H1 (cell line): ENCODE results near the gene RBM6. TPM values are rescaled to one million over a fixed set of nuclear protein-coding genes. Genes with fewer than 3 reads are reported as not detected.
A peak's percentile ranks its signal among the peaks of the same experiment; 100 is the strongest.

Source experiments
- CTCF ChIA-PET: fragments of 300-600 bp; sonication (Branson Sonifier 250); formaldehyde crosslinking; loops from one replicate; lab custom pipeline; 2021; ENCODE audit not compliant: partially characterized antibody; lab: Charles Lee
- POLR2A ChIA-PET: fragments of 300-600 bp; sonication (Branson Sonifier 250); formaldehyde crosslinking; loops from one replicate; lab custom pipeline; 2021; ENCODE audit warnings: inconsistent platforms; ENCODE audit not compliant: partially characterized antibody; lab: Charles Lee
- DNase-seq, 2 experiments: peaks; one replicate each; pipeline versions ENCODE4 v3.0.0 to v3.0.0-alpha.2; 2010 to 2022; ENCODE audit warnings: low spot score in 2 of 2, low read depth in 1 of 2, mixed read lengths in 1 of 2
- FAIRE-seq: peaks from 2 replicates; lab custom pipeline; 2011; peaks lifted over from hg19 to GRCh38; lab: Jason Lieb, UNC
- H2AFZ ChIP-seq: 2 replicates; pipeline ENCODE4 v1.8.1; 2012; ENCODE audit warnings: low read length, inconsistent platforms
- H2AK5ac ChIP-seq: 2 replicates; pipeline ENCODE4 v1.6.1; 2013; ENCODE audit warnings: low read depth, low read length
- H2BK120ac ChIP-seq: replicated peaks from 2 replicates; pipeline ENCODE3; 2013; ENCODE audit warnings: low read depth, low read length, inconsistent platforms
- H2BK12ac ChIP-seq: 2 replicates; pipeline ENCODE4 v1.6.1; 2013; ENCODE audit warnings: low read depth, low read length
- H2BK15ac ChIP-seq: 2 replicates; pipeline ENCODE4 v1.6.1; 2013; ENCODE audit warnings: low read length
- H2BK20ac ChIP-seq: 2 replicates; pipeline ENCODE4 v1.6.1; 2013; ENCODE audit warnings: low read length
- H2BK5ac ChIP-seq: 2 replicates; pipeline ENCODE4 v1.6.1; 2013; ENCODE audit warnings: low read depth, low read length
- H3K14ac ChIP-seq: 2 replicates; pipeline ENCODE4 v1.6.1; 2013; ENCODE audit warnings: inconsistent platforms; ENCODE audit not compliant: insufficient read length
- H3K18ac ChIP-seq: 2 replicates; pipeline ENCODE4 v1.6.1; 2013; ENCODE audit warnings: low read length; ENCODE audit errors: extremely low read depth
- H3K23ac ChIP-seq: 2 replicates; pipeline ENCODE4 v1.6.1; 2013; ENCODE audit warnings: inconsistent platforms; ENCODE audit not compliant: insufficient read length
- H3K23me2 ChIP-seq: 2 replicates; pipeline ENCODE4 v1.6.1; 2013; ENCODE audit warnings: low read depth, low read length
- H3K27ac ChIP-seq: 2 replicates; pipeline ENCODE4 v1.6.1; 2011; ENCODE audit warnings: low read depth, low read length, inconsistent platforms
- H3K27me3 ChIP-seq, 4 experiments: replicated peaks in 1 of 4; 1 replicate in 1 of 4; 2 replicates in 3 of 4; pipeline versions ENCODE4 v1.6.1 to v1.8.1; 2011 to 2013; ENCODE audit warnings: low read length in 3 of 4, mild to moderate bottlenecking in 3 of 4, inconsistent platforms in 2 of 4, mixed read lengths in 2 of 4, moderate library complexity in 1 of 4; ENCODE audit not compliant: control insufficient read depth in 3 of 4, insufficient read depth in 3 of 4; ENCODE audit errors: extremely low read depth in 1 of 4
- H3K36me3 ChIP-seq, 4 experiments: 2 replicates each; pipeline versions ENCODE4 v1.6.1 to v1.8.1; 2011 to 2013; ENCODE audit warnings: mild to moderate bottlenecking in 4 of 4, low read length in 3 of 4, moderate library complexity in 2 of 4, control low read depth in 1 of 4, inconsistent platforms in 1 of 4; ENCODE audit not compliant: insufficient read depth in 4 of 4, control insufficient read depth in 2 of 4
- H3K4ac ChIP-seq: replicated peaks from 2 replicates; pipeline ENCODE3; 2013; ENCODE audit warnings: low read length, low read depth, mixed read lengths, inconsistent platforms; ENCODE audit not compliant: insufficient read length
- H3K4me1 ChIP-seq, 4 experiments: replicated peaks in 1 of 4; 1 replicate in 1 of 4; 2 replicates in 3 of 4; pipeline versions ENCODE4 v1.6.1 to v1.8.1; 2011 to 2013; ENCODE audit warnings: low read length in 3 of 4, inconsistent platforms in 2 of 4, mixed read lengths in 1 of 4; ENCODE audit not compliant: insufficient read depth in 4 of 4, control insufficient read depth in 3 of 4
- H3K4me2 ChIP-seq, 2 experiments: 2 replicates each; pipeline versions ENCODE4 v1.6.1 to v1.8.1; 2011 to 2013; ENCODE audit warnings: low read depth in 2 of 2, low read length in 2 of 2, control low read depth in 1 of 2, inconsistent platforms in 1 of 2, mild to moderate bottlenecking in 1 of 2; ENCODE audit not compliant: insufficient read depth in 1 of 2
- H3K4me3 ChIP-seq, 4 experiments: fragments of 200-600, 300-600 bp in 1 of 4; sonication (generic), shearing (Covaris generic), sonication (Bioruptor Twin) in 1 of 4; 2 replicates each; pipeline versions ENCODE4 v1.5.1 to v1.8.1; 2011 to 2016; ENCODE audit warnings: low read length in 4 of 4, low read depth in 3 of 4, control low read depth in 2 of 4, inconsistent platforms in 2 of 4, mild to moderate bottlenecking in 2 of 4, mixed read lengths in 1 of 4, moderate library complexity in 1 of 4; ENCODE audit not compliant: insufficient read depth in 2 of 4; ENCODE audit errors: extremely low read depth in 1 of 4
- H3K56ac ChIP-seq: replicated peaks from 2 replicates; pipeline ENCODE3; 2013; ENCODE audit warnings: low read depth, mild to moderate bottlenecking, mixed read lengths, low read length, inconsistent platforms; ENCODE audit not compliant: insufficient read length
- H3K79me1 ChIP-seq: 2 replicates; pipeline ENCODE4 v1.6.1; 2013; ENCODE audit warnings: low read depth, low read length, control low read depth
- H3K79me2 ChIP-seq, 2 experiments: 2 replicates each; pipeline versions ENCODE4 v1.6.1 to v1.8.1; 2012 to 2013; ENCODE audit warnings: low read length in 2 of 2, mild to moderate bottlenecking in 2 of 2, inconsistent platforms in 1 of 2; ENCODE audit not compliant: insufficient read depth in 2 of 2, control insufficient read depth in 1 of 2
- H3K9ac ChIP-seq, 4 experiments: replicated peaks in 1 of 4; 1 replicate in 1 of 4; 2 replicates in 3 of 4; pipeline versions ENCODE4 v1.6.1 to v1.8.1; 2011 to 2013; ENCODE audit warnings: low read depth in 3 of 4, low read length in 3 of 4, control low read depth in 2 of 4, mild to moderate bottlenecking in 2 of 4, moderate library complexity in 2 of 4, inconsistent platforms in 1 of 4; ENCODE audit errors: extremely low read depth in 1 of 4
- H3K9me3 ChIP-seq, 2 experiments: 2 replicates each; pipeline versions ENCODE4 v1.6.1 to v1.8.1; 2012 to 2013; ENCODE audit warnings: mild to moderate bottlenecking in 2 of 2, moderate library complexity in 2 of 2, control low read depth in 1 of 2, inconsistent platforms in 1 of 2, low read depth in 1 of 2, low read length in 1 of 2, mixed read lengths in 1 of 2; ENCODE audit not compliant: insufficient read depth in 2 of 2
- H4K20me1 ChIP-seq, 2 experiments: replicated peaks in 1 of 2; 2 replicates each; pipeline versions ENCODE3 to v1.8.1; 2011 to 2013; ENCODE audit warnings: inconsistent platforms in 2 of 2, low read length in 2 of 2, mild to moderate bottlenecking in 1 of 2; ENCODE audit not compliant: insufficient read depth in 2 of 2, control insufficient read depth in 1 of 2
- H4K5ac ChIP-seq: 2 replicates; pipeline ENCODE4 v1.6.1; 2013; ENCODE audit warnings: low read length, low read depth, mixed read lengths, inconsistent platforms; ENCODE audit not compliant: insufficient read length
- H4K8ac ChIP-seq: 2 replicates; pipeline ENCODE4 v1.8.0; 2013; ENCODE audit warnings: mild to moderate bottlenecking, moderate library complexity, low read length, inconsistent platforms; ENCODE audit not compliant: insufficient read depth; ENCODE audit errors: extremely low read depth
- H4K91ac ChIP-seq: replicated peaks from 2 replicates; pipeline ENCODE3; 2013; ENCODE audit warnings: low read length, mixed read lengths, inconsistent platforms; ENCODE audit not compliant: insufficient read length
- BRCA1 ChIP-seq: IDR thresholded peaks from 2 replicates; pipeline ENCODE4 v1.6.1; 2012; ENCODE audit warnings: low read depth, low read length, improper control_type of control experiment
- MAFK ChIP-seq: IDR thresholded peaks from 2 replicates; pipeline ENCODE4 v1.6.1; 2012; ENCODE audit warnings: low read depth, mild to moderate bottlenecking, improper control_type of control experiment, low read length
- polyA plus RNA-seq, 7 experiments: library from polyadenylated mRNA; depleted of rRNA in 3 of 7; stranded (reverse) in 5 of 7; unstranded in 2 of 7; fragments of >200 nt in 5 of 7; fragments of 200-250 nt in 2 of 7; gene quantifications; 1 replicate in 5 of 7; 2 replicates in 1 of 7; 4 replicates in 1 of 7; pipeline versions ENCODE4 v1.2.1 to v1.2.3, GENCODE V29; 2011 to 2013; ENCODE audit warnings: missing spikeins in 2 of 7, mixed read lengths in 2 of 7
- total RNA-seq: library from RNA; stranded (reverse); fragmentation: NEBNext Ultra II Directional; extraction: Animal tissue kit (Norgen Biotek cat#: 25700); gene quantifications from 2 replicates; pipeline ENCODE4 v1.2.1, GENCODE V29; 2021

The RBM6 gene
- total and polyA plus RNA-seq, 2 of the 8 experiments (the other 6 are each of a cell fraction or from before 2014, with no cell fraction given): 30.6 to 80.1 TPM

DNA sequence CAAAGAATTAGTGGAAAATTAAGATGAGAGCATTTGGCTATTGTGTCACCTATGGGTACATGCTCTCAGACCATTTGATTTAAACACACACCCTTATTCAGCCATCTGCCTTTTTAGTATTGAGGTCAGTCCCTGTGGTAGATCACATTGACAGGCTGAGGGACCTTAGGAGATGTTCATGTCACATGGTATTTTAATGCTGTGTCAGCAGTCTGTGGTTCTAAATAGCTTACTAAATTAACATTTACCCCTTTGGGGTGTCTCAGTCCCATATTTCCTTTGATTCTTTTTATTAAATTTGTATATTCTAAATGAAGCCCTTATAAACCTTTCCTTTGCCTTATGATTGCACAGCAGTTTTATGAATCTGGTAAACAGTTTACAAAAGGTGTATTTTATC is 151.0 kb downstream of the RBM6 start:
- Histone ChIP-seq H3K36me3 (peaks cover 25 to 60% (median 47%) of the 10 kb centered on the region in 4 experiments), H3K23ac (no peak overlapping the region), H4K91ac (no peak overlapping the region), H4K5ac (no peak overlapping the region), H3K79me2 (peaks cover 0 to 21% of the 10 kb centered on the region in 2 experiments; a peak in 3 of 4 replicates), H2BK120ac (no peak overlapping the region), H3K4me1 (peaks cover 0 to 3% (median 0%) of the 10 kb centered on the region in 4 experiments; a peak in 1 of 7 replicates), H3K23me2 (no peaks in the 10 kb centered on the region), H2AFZ (no peak overlapping the region), H2BK20ac (no peak overlapping the region), H3K4ac (no peak overlapping the region), H2AK5ac (no peak overlapping the region), H3K56ac (no peak overlapping the region), H3K4me3 (no peak overlapping the region), H2BK12ac (no peak overlapping the region), H3K9ac (no peak overlapping the region), H3K14ac (no peak overlapping the region), H3K27ac (no peak overlapping the region), H4K20me1 (peaks cover 0 to 8% of the 10 kb centered on the region in 2 experiments), H3K27me3 (no peaks in the 10 kb centered on the region), H3K18ac (no peak overlapping the region), H2BK15ac (no peak overlapping the region), H3K9me3 (0 out of 4 replicates have a peak, but pooled peaks cover 0 to 6% of the 10 kb centered on the region in 2 experiments), H2BK5ac (no peak overlapping the region), H4K8ac (no peak overlapping the region), H3K4me2 (no peak overlapping the region), H3K79me1 (no peaks in the 10 kb centered on the region; the same call in 1 of the 2 replicates)
- FAIRE-seq (no peak), DNase-seq (no peak)
- ChIA-PET POLR2A (interaction anchor here (0.8 to 1.4 kb wide), 4 partner anchors 9 to 26 kb away, joined by 3 to 4 read pairs (median 3); no protein-coding TSS in a partner anchor), CTCF (interaction anchor here (0.6 to 1.8 kb wide), 3 partner anchors 58 to 101 kb away, joined by 3 to 5 read pairs (median 4); no protein-coding TSS in a partner anchor)
- peak; percentile 90 for TF ChIP-seq MAFK
- no peak for TF ChIP-seq BRCA1
